Spinal cord (tissue), 10 donors: ENCODE data around the gene PLTP. TPM values are rescaled to one million over a fixed set of nuclear protein-coding genes. Genes with fewer than 3 reads are reported as not detected.

Experiments
- DNase-seq, 6 donors: peaks; one replicate each; pipeline versions ENCODE4 v3.0.0 to v3.0.0-alpha.2; 2013 to 2015; ENCODE audit warnings: low spot score in 6 of 6, low read depth in 4 of 6
- H3K27ac ChIP-seq: one replicate; pipeline ENCODE4 v1.5.1; 2013; ENCODE audit warnings: low read depth, low read length, control low read depth
- H3K27me3 ChIP-seq: one replicate; pipeline ENCODE4 v1.6.1; 2013; ENCODE audit warnings: low read length; ENCODE audit not compliant: control insufficient read depth, insufficient read depth
- H3K36me3 ChIP-seq: one replicate; pipeline ENCODE4 v1.6.1; 2013; ENCODE audit warnings: low read length; ENCODE audit not compliant: control insufficient read depth, insufficient read depth
- H3K4me1 ChIP-seq: one replicate; pipeline ENCODE4 v1.6.1; 2013; ENCODE audit warnings: low read length; ENCODE audit not compliant: control insufficient read depth, insufficient read depth
- H3K4me3 ChIP-seq: one replicate; pipeline ENCODE4 v1.5.1; 2013; ENCODE audit warnings: low read depth, low read length, control low read depth
- H3K9me3 ChIP-seq: one replicate; pipeline ENCODE4 v1.6.1; 2013; ENCODE audit warnings: low read length; ENCODE audit not compliant: control insufficient read depth, insufficient read depth
- WGBS: methylation state at CpG from one replicate; pipeline ENCODE4 v1.1.5; 2013; ENCODE audit warnings: missing lambda C conversion rate; ENCODE audit not compliant: insufficient coverage; 5-methylcytosine and 5-hydroxymethylcytosine counted together
- polyA plus RNA-seq, 2 donors: library from polyadenylated mRNA; unstranded; fragments of 120-200 nt; gene quantifications; one replicate each; pipeline ENCODE4 v1.2.1, GENCODE V29; 2013; ENCODE audit not compliant: insufficient read length in 2 of 2
- total RNA-seq, 2 donors: library from RNA; depleted of rRNA in 1 of 2; stranded (reverse); fragments of 120-200 nt in 1 of 2; fragments of >200 nt in 1 of 2; gene quantifications; one replicate each; pipeline versions ENCODE4 v1.2.3 to v1.2.4, GENCODE V29; 2013 to 2014
- donor health status: healthy.

The PLTP gene
- total and polyA plus RNA-seq, 4 donors: 73.7 to 471 (median 228) TPM

GRCh38 chr20:45951925-45952834 is 40.2 kb upstream of the PLTP start:
- no peak overlapping the region for H3K4me3 ChIP-seq
- no peak for DNase-seq
- 93% methylated on average over 19 of the region's 19 CpGs for WGBS
- H3K27me3 ChIP-seq: no peaks in the 10 kb centered on the region
- H3K36me3 ChIP-seq: peaks cover 84% of the 10 kb centered on the region
- no peak overlapping the region for H3K27ac ChIP-seq
- H3K4me1 ChIP-seq: no peaks in the 10 kb centered on the region
- no peaks in the 10 kb centered on the region for H3K9me3 ChIP-seq

DNA sequence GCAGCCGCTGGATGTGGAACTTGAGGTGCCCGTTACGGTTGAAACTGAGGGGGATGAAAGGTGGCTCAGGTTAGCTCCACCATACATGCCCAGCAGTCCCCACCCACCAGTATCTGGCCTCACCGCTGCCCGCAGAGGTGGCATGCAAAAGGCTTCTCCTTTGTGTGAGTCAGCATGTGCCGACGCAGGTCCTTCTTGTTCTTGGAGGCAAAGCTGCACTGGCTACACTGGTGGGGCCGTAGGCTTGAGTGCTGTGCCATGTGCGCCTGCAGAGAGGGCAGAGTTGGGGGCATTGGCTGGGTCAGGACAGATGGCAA is 38.3 kb upstream of the PLTP start:
- Histone ChIP-seq H3K4me3 (no peak overlapping the region), H3K36me3 (peaks cover 91% of the 10 kb centered on the region), H3K9me3 (no peaks in the 10 kb centered on the region), H3K27me3 (no peaks in the 10 kb centered on the region), H3K4me1 (no peaks in the 10 kb centered on the region), H3K27ac (no peak overlapping the region)
- WGBS: 73% methylated on average over 5 of the region's 9 CpGs
- DNase-seq: no peak

GRCh38 chr20:45949542-45950329 is 37.8 kb upstream of the PLTP start:
- Histone ChIP-seq H3K4me1 (no peaks in the 10 kb centered on the region), H3K4me3 (no peak overlapping the region), H3K27me3 (no peaks in the 10 kb centered on the region), H3K9me3 (no peaks in the 10 kb centered on the region), H3K36me3 (peaks cover 94% of the 10 kb centered on the region), H3K27ac (no peak overlapping the region)
- no peak for DNase-seq
- WGBS: 84% methylated on average over 11 of the region's 13 CpGs

- H3K36me3 ChIP-seq: peaks cover 98% of the 10 kb centered on the region
- H3K4me1 ChIP-seq: no peaks in the 10 kb centered on the region
- no peaks in the 10 kb centered on the region for H3K9me3 ChIP-seq
- H3K27me3 ChIP-seq: no peaks in the 10 kb centered on the region
- no peak for DNase-seq
- H3K27ac ChIP-seq: no peak overlapping the region
- H3K4me3 ChIP-seq: no peak overlapping the region
- WGBS: 78% methylated on average over 10 of the region's 10 CpGs
Measured at GRCh38 chr20:45948742-45949541, 37.0 kb upstream of the PLTP start.

- H3K27me3 ChIP-seq: no peaks in the 10 kb centered on the region
- peaks cover 98% of the 10 kb centered on the region for H3K36me3 ChIP-seq
- no peak for DNase-seq
- WGBS: 81% methylated on average over 7 of the region's 7 CpGs
- no peaks in the 10 kb centered on the region for H3K9me3 ChIP-seq
- no peak overlapping the region for H3K4me3 ChIP-seq
- no peaks in the 10 kb centered on the region for H3K4me1 ChIP-seq
- no peak overlapping the region for H3K27ac ChIP-seq
Measured at GRCh38 chr20:45948261-45948733, 36.3 kb upstream of the PLTP start.

DNA sequence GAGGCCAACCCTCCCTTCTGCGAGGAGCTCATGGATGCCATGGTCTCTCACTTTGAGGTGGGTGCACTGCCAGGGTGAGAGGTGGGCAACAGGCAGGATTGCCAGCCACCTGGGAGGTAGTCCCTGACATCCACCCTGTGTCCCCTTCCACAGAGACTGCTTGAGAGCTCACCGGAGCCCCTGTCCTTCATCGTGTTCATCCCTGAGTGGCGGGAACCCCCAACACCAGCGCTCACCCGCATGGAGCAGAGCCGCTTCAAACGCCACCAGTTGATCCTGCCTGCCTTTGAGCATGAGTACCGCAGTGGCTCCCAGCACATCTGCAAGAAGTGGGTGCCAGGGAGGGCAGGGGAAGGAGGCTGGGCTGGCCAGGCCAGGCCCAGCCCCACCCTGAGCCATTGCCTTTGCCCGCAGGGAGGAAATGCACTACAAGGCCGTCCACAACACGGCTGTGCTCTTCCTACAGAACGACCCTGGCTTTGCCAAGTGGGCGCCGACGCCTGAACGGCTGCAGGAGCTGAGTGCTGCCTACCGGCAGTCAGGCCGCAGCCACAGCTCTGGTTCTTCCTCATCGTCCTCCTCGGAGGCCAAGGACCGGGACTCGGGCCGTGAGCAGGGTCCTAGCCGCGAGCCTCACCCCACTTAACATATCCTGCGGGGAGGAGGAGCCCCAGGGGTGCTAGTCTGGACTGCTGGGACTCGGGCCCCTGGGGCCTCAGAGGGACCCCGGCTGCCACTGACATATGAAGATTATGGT is 35.3 kb upstream of the PLTP start:
- Histone ChIP-seq H3K27ac (no peak overlapping the region), H3K4me3 (no peak overlapping the region), H3K4me1 (no peaks in the 10 kb centered on the region), H3K27me3 (no peaks in the 10 kb centered on the region), H3K9me3 (no peaks in the 10 kb centered on the region), H3K36me3 (peaks cover 98% of the 10 kb centered on the region)
- DNase-seq: no peak
- 93% methylated on average over 23 of the region's 29 CpGs for WGBS

GRCh38 chr20:45946149-45946970 is 34.4 kb upstream of the PLTP start:
- 91% methylated on average over 20 of the region's 20 CpGs for WGBS
- no peak overlapping the region for H3K4me3 ChIP-seq
- peaks cover 95% of the 10 kb centered on the region for H3K36me3 ChIP-seq
- H3K27me3 ChIP-seq: no peaks in the 10 kb centered on the region
- no peaks in the 10 kb centered on the region for H3K9me3 ChIP-seq
- H3K4me1 ChIP-seq: no peaks in the 10 kb centered on the region
- no peak overlapping the region for H3K27ac ChIP-seq
- no peak for DNase-seq

DNA sequence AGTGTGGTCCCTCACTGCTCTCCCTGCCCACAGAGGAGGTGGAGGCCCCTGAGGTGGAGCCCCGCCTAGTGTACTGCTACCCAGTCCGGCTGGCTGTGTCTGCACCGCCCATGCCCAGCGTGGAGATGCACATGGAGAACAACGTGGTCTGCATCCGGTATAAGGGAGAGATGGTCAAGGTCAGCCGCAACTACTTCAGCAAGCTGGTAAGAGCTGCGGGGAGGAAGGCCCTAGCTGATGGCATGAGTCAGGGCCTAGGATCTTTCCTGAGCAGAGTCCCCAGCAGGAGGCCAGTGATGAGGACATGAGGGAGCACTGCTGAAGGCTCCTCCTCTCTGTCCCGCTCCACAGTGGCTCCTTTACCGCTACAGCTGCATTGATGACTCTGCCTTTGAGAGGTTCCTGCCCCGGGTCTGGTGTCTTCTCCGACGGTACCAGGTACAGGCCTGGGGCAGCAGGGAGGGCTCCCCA is 33.8 kb upstream of the PLTP start:
- DNase-seq: no peak
- H3K9me3 ChIP-seq: no peaks in the 10 kb centered on the region
- H3K36me3 ChIP-seq: peaks cover 95% of the 10 kb centered on the region
- no peaks in the 10 kb centered on the region for H3K27me3 ChIP-seq
- WGBS: 89% methylated on average over 13 of the region's 13 CpGs
- H3K27ac ChIP-seq: no peak overlapping the region
- no peaks in the 10 kb centered on the region for H3K4me1 ChIP-seq
- H3K4me3 ChIP-seq: no peak overlapping the region
